NCI-H82 (cell line): ENCODE data around the gene USP15.

ENCODE experiments used
- DNase-seq: peaks from one replicate; lab custom pipeline; 2025; lab: John Stamatoyannopoulos, UW

USP15 gene

GRCh38 chr12:62258231-62258630, 2.0 kb upstream of the USP15 start:
- no peak for DNase-seq

- peak; percentile 60 for DNase-seq
Observed at GRCh38 chr12:62258941-62259630, 1.1 kb upstream of the USP15 start.

- DNase-seq, result no peak
Observed at GRCh38 chr12:62259631-62259992, 592 bp upstream of the USP15 start.

GRCh38 chr12:62260733-62261683, 804 bp downstream of the USP15 start:
- peak; percentile 81 for DNase-seq

- no peak for DNase-seq
Observed at GRCh38 chr12:62261876-62262517, 1.8 kb downstream of the USP15 start.

GRCh38 chr12:62263232-62263631, 3.0 kb downstream of the USP15 start:
- DNase-seq, result no peak

GRCh38 chr12:62263966-62264365, 3.8 kb downstream of the USP15 start:
- DNase-seq, result no peak

- no peak for DNase-seq
Observed at GRCh38 chr12:62264706-62265105, 4.5 kb downstream of the USP15 start.

- DNase-seq, result no peak
Observed at GRCh38 chr12:62265511-62265910, 5.3 kb downstream of the USP15 start.

GRCh38 chr12:62267026-62267425, 6.8 kb downstream of the USP15 start:
- no peak for DNase-seq

- DNase-seq, result no peak
Observed at GRCh38 chr12:62267480-62267879, 7.3 kb downstream of the USP15 start.

- DNase-seq, result no peak
Observed at GRCh38 chr12:62268956-62269355, 8.8 kb downstream of the USP15 start.

GRCh38 chr12:62269464-62270228, 9.4 kb downstream of the USP15 start:
- DNase-seq, result no peak

GRCh38 chr12:62270384-62270783, 10.2 kb downstream of the USP15 start:
- DNase-seq, result no peak

- DNase-seq, result no peak
Observed at GRCh38 chr12:62270872-62271271, 10.7 kb downstream of the USP15 start.

GRCh38 chr12:62272936-62273552, 12.8 kb downstream of the USP15 start:
- no peak for DNase-seq

GRCh38 chr12:62273724-62274380, 13.6 kb downstream of the USP15 start:
- no peak for DNase-seq

GRCh38 chr12:62278022-62278421, 17.8 kb downstream of the USP15 start:
- DNase-seq, result no peak

GRCh38 chr12:62279058-62279457, 18.9 kb downstream of the USP15 start:
- DNase-seq, result no peak

- DNase-seq, result no peak
Observed at GRCh38 chr12:62279961-62280360, 19.8 kb downstream of the USP15 start.
